IPS-18c (cell line): ENCODE measurements around the gene GSTM1.
"Not testable (repeated sequence)": the region's sequence is repeated elsewhere in the genome, so short reads cannot be mapped to it uniquely, and the experiment has no call there.

Experiments
- H3K4me3 ChIP-seq: 2 replicates; pipeline ENCODE4 v1.7.0; 2013; ENCODE audit warnings: low read depth, mild to moderate bottlenecking, low read length, moderate library complexity; ENCODE audit not compliant: insufficient read depth
- H3K9me3 ChIP-seq: one replicate; pipeline ENCODE4 v1.6.1; 2013; ENCODE audit warnings: mild to moderate bottlenecking, low read length, moderate library complexity; ENCODE audit not compliant: control insufficient read depth, insufficient read depth

The GSTM1 gene

GRCh38 chr1:109684777-109685176 lies 2.8 kb upstream of the GSTM1 start:
- not testable (repeated sequence) for H3K9me3 ChIP-seq

GRCh38 chr1:109685399-109685798 lies 2.2 kb upstream of the GSTM1 start:
- H3K9me3 ChIP-seq, H3K4me3 ChIP-seq: not testable (repeated sequence)

More at GRCh38 chr1:109684777-109685176, 2.8 kb upstream of the GSTM1 start:
- not testable (repeated sequence) for H3K4me3 ChIP-seq

- not testable (repeated sequence) for H3K9me3 ChIP-seq, H3K4me3 ChIP-seq
Measured at GRCh38 chr1:109685890-109686289, 1.7 kb upstream of the GSTM1 start.

- not testable (repeated sequence) for H3K9me3 ChIP-seq, H3K4me3 ChIP-seq
Measured at GRCh38 chr1:109687109-109687508, 508 bp upstream of the GSTM1 start.

- Histone ChIP-seq H3K4me3 (no peak overlapping the region), H3K9me3 (no peaks in the 10 kb centered on the region)
Measured at GRCh38 chr1:109689844-109690405, 2.3 kb downstream of the GSTM1 start.

- Histone ChIP-seq H3K9me3 (no peaks in the 10 kb centered on the region), H3K4me3 (no peak overlapping the region)
Measured at GRCh38 chr1:109691759-109692158, 4.1 kb downstream of the GSTM1 start.

- H3K4me3 ChIP-seq, H3K9me3 ChIP-seq: not testable (repeated sequence)
Measured at GRCh38 chr1:109694400-109694799, 6.8 kb downstream of the GSTM1 start.

- H3K4me3 ChIP-seq, H3K9me3 ChIP-seq: not testable (repeated sequence)
Measured at GRCh38 chr1:109695138-109695537, 7.5 kb downstream of the GSTM1 start.

GRCh38 chr1:109697066-109697465 lies 9.4 kb downstream of the GSTM1 start:
- no peak overlapping the region for H3K4me3 ChIP-seq
- peaks cover 2% of the 10 kb centered on the region for H3K9me3 ChIP-seq

- not testable (repeated sequence) for H3K4me3 ChIP-seq, H3K9me3 ChIP-seq
Measured at GRCh38 chr1:109697861-109698260, 10.2 kb downstream of the GSTM1 start.

GRCh38 chr1:109702940-109703339 lies 15.3 kb downstream of the GSTM1 start:
- H3K4me3 ChIP-seq, H3K9me3 ChIP-seq: not testable (repeated sequence)

GRCh38 chr1:109704173-109704572 lies 16.6 kb downstream of the GSTM1 start:
- no peak overlapping the region for H3K4me3 ChIP-seq
- peaks cover 3% of the 10 kb centered on the region for H3K9me3 ChIP-seq

- no peak overlapping the region for H3K4me3 ChIP-seq
- H3K9me3 ChIP-seq = peaks cover 5% of the 10 kb centered on the region
Measured at GRCh38 chr1:109705411-109705810, 17.8 kb downstream of the GSTM1 start.

- not testable (repeated sequence) for H3K9me3 ChIP-seq, H3K4me3 ChIP-seq
Measured at GRCh38 chr1:109708949-109709348, 21.3 kb downstream of the GSTM1 start.

GRCh38 chr1:109709822-109710221 lies 22.2 kb downstream of the GSTM1 start:
- H3K9me3 ChIP-seq, H3K4me3 ChIP-seq: not testable (repeated sequence)

- not testable (repeated sequence) for H3K4me3 ChIP-seq, H3K9me3 ChIP-seq
Measured at GRCh38 chr1:109711593-109712320, 24.1 kb downstream of the GSTM1 start, which contains the start of gene GSTM5. Gene GSTM5, plus strand, starts transcription at chr1:109712251. Its CDS starts 62 bp downstream, at chr1:109712313.

- peaks cover 9% of the 10 kb centered on the region for H3K9me3 ChIP-seq
- no peak overlapping the region for H3K4me3 ChIP-seq
Measured at GRCh38 chr1:109712321-109712864, 24.8 kb downstream of the GSTM1 start.

- Histone ChIP-seq H3K9me3 (peaks cover 9% of the 10 kb centered on the region), H3K4me3 (no peak overlapping the region)
Measured at GRCh38 chr1:109713636-109714035, 26.0 kb downstream of the GSTM1 start.
